Erythroblast (primary cell): ENCODE data around the gene EFCAB13.
"Not testable (repeated sequence)": the region's sequence is repeated elsewhere in the genome, so short reads cannot be mapped to it uniquely, and the experiment has no call there.

Source experiments
- DNase-seq, 2 experiments: peaks; one replicate each; lab custom pipeline; 2025; lab: John Stamatoyannopoulos, UW
- POLR2A ChIP-seq: IDR thresholded peaks from 2 replicates; pipeline ENCODE4 v1.6.1; 2011; ENCODE audit warnings: mild to moderate bottlenecking, low read length

EFCAB13 gene

GRCh38 chr17:47470836-47471235, 147.1 kb downstream of the EFCAB13 start:
- no peak for DNase-seq
- TF ChIP-seq POLR2A, result no peak

DNA sequence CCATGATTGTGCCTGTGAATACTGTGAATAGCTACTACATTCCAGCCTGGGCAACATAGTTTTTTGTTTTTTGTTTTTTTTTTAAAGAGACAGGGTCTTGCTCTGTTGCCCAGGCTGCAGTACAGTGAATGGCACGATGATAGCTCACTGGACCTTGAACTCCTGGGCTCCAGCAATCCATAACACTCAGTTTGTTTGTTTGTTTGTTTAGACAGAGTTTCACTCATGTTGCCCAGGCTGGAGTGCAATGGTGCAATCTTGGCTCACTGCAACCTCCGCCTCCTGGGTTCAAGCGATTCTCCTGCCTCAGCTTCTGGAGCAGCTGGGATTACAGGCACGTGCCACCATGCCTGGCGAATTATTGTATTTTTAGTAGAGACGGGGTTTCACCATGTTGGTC, 148.3 kb downstream of the EFCAB13 start:
- not testable (repeated sequence) for DNase-seq
